ENCODE measurements around the gene HDAC11. TPM values are rescaled to one million over a fixed set of nuclear protein-coding genes. Genes with fewer than 3 reads are reported as not detected.

HDAC11 gene
- total and polyA plus RNA-seq, 4 donors = 12.3 to 17.3 (median 15.0) TPM

DNA sequence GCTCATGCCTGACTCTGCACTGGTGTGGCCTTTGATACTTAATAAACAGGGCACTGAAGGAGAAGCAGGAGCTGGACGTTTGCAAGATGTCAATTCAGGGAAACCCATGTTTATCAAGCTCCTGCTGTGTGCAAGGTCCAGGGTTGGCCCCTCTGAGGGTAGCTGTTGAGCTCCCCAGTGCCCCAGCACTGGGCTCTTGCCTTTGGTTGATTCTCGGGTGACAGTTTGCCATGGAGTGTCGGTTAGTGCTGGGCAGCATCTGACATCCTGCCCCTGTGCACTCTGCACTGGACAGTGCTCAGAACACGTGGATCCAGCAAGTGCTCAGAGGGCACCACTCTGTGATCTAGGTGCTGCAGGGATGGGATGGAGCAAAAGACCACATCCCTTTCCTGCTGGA lies 7.3 kb downstream of the HDAC11 start:
- H3K9me3 ChIP-seq (ENCODE audit: control insufficient read depth in 4 of 4, insufficient read depth in 3 of 4, low read length in 3 of 4) = peaks cover 0 to 6% (median 0%) of the 10 kb centered on the region in 4 donors
- no peak for DNase-seq

DNA sequence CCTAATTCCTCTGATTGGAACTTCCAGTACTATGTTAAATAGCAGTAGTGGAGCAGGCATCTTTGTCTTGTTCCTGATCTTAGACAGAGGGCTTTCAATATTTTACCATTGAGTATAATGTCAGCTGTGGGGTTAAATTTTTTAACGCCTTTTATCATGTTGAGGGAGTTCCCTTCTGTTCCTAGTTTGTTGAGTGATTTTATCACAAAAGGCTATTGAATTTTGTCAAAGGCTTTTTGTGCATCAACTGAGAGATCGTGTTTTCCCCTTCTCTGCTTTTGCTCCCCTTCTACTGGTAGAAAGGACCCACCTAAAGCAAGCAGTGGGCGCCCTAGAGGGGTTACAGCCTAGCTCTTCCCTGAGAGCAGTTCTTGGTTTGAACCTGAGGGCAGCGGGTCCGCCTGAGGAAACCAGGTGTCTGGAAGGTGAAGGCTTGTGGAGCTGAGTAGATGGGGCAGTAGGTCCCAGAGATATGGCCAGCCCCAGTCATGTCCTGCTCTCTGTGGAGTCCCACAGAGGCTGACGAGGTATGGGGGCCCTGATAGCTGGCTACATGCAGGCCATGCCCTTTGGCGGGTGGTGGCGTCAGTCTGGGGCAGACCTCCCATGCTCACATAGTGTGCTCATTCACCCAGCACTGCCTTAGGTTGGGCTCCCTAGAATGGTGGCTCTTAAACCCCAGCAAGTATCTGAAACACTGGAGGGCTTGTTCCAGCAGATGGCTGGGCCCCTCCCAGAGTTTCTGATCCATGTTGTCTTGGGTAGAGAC lies 11.3 kb downstream of the HDAC11 start:
- peaks cover 0 to 10% (median 6%) of the 10 kb centered on the region in 4 donors for H3K36me3 ChIP-seq (ENCODE audit: control insufficient read depth in 4 of 4, insufficient read depth in 4 of 4, low read length in 4 of 4)
- H3K9me3 ChIP-seq (ENCODE audit: control insufficient read depth in 4 of 4, insufficient read depth in 3 of 4, low read length in 3 of 4) = peaks cover 0 to 6% (median 0%) of the 10 kb centered on the region in 4 donors
- TF ChIP-seq, protein P1, sequence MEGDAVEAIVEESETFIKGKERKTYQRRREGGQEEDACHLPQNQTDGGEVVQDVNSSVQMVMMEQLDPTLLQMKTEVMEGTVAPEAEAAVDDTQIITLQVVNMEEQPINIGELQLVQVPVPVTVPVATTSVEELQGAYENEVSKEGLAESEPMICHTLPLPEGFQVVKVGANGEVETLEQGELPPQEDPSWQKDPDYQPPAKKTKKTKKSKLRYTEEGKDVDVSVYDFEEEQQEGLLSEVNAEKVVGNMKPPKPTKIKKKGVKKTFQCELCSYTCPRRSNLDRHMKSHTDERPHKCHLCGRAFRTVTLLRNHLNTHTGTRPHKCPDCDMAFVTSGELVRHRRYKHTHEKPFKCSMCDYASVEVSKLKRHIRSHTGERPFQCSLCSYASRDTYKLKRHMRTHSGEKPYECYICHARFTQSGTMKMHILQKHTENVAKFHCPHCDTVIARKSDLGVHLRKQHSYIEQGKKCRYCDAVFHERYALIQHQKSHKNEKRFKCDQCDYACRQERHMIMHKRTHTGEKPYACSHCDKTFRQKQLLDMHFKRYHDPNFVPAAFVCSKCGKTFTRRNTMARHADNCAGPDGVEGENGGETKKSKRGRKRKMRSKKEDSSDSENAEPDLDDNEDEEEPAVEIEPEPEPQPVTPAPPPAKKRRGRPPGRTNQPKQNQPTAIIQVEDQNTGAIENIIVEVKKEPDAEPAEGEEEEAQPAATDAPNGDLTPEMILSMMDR (IDR thresholded peaks at IDR 0.05; ENCODE audit: control extremely low read depth, extremely low read depth) = no peak
- H3K4me1 ChIP-seq (ENCODE audit: control insufficient read depth in 5 of 5, insufficient read depth in 5 of 5, low read length in 5 of 5) = peaks cover 0 to 1% (median 0%) of the 10 kb centered on the region in 5 donors
- no peak overlapping the region for H3K4me3 ChIP-seq
- H3K27ac ChIP-seq (ENCODE audit: low read depth in 1 of 2, low read length in 1 of 2) = no peak overlapping the region
- no peak for DNase-seq
- no peak for ATAC-seq (ENCODE audit: insufficient read depth, low FRiP score)
- no peak overlapping the region for H3K9ac ChIP-seq (ENCODE audit: insufficient read depth in 1 of 2, low read length in 2 of 2)
- 93 to 94% methylated on average over 8 of the region's 8 CpGs for WGBS, 2 donors
- no peaks in the 10 kb centered on the region for H3K27me3 ChIP-seq (ENCODE audit: control insufficient read depth in 3 of 3, insufficient read depth in 3 of 3, low read length in 2 of 3)

More for the DNA sequence above, 7.3 kb downstream of the HDAC11 start:
- WGBS, 2 donors = 79 to 80% methylated on average over 4 of the region's 4 CpGs
- peaks cover 0 to 14% (median 6%) of the 10 kb centered on the region in 5 donors for H3K4me1 ChIP-seq (ENCODE audit: control insufficient read depth in 5 of 5, insufficient read depth in 5 of 5, low read length in 5 of 5)
- no peak for ATAC-seq (ENCODE audit: insufficient read depth, low FRiP score)
- TF ChIP-seq, protein P1 (IDR thresholded peaks at IDR 0.05; ENCODE audit: control extremely low read depth, extremely low read depth) = no peak
- H3K36me3 ChIP-seq (ENCODE audit: control insufficient read depth in 4 of 4, insufficient read depth in 4 of 4, low read length in 4 of 4) = peaks cover 0 to 6% (median 0%) of the 10 kb centered on the region in 4 donors
- H3K27me3 ChIP-seq (ENCODE audit: control insufficient read depth in 3 of 3, insufficient read depth in 3 of 3, low read length in 2 of 3) = no peaks in the 10 kb centered on the region
- no peak overlapping the region for H3K4me3 ChIP-seq
- H3K27ac ChIP-seq (ENCODE audit: low read depth in 1 of 2, low read length in 1 of 2) = no peak overlapping the region
- H3K9ac ChIP-seq (ENCODE audit: insufficient read depth in 1 of 2, low read length in 2 of 2) = no peak overlapping the region

DNA sequence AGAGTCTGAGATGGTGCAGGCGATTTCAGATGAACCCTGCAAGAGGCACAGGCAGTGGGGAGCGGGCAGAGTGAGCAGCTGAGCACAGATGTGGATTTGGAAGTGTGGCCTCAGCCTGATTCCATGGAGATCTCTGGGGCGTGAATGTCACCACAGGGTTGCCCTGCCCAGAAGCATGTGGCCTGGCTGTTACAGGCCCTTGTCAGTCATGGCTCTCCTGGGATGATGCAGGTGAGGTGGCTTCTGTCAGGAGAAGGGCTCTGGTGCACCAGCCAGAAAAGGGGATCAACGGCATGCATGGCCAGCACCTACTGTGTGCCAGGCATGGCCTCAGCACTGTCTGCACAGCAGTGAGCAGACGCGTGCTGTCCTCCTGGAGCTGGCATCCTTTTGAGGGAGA lies 11.9 kb downstream of the HDAC11 start:
- Histone ChIP-seq H3K27me3 (ENCODE audit: control insufficient read depth in 3 of 3, insufficient read depth in 3 of 3, low read length in 2 of 3) (no peaks in the 10 kb centered on the region), H3K9ac (ENCODE audit: insufficient read depth in 1 of 2, low read length in 2 of 2) (no peak overlapping the region), H3K9me3 (ENCODE audit: control insufficient read depth in 4 of 4, insufficient read depth in 3 of 4, low read length in 3 of 4) (peaks cover 0 to 6% (median 0%) of the 10 kb centered on the region in 4 donors), H3K36me3 (ENCODE audit: control insufficient read depth in 4 of 4, insufficient read depth in 4 of 4, low read length in 4 of 4) (peaks cover 0 to 10% (median 6%) of the 10 kb centered on the region in 4 donors), H3K27ac (ENCODE audit: low read depth in 1 of 2, low read length in 1 of 2) (no peak overlapping the region), H3K4me3 (no peak overlapping the region), H3K4me1 (ENCODE audit: control insufficient read depth in 5 of 5, insufficient read depth in 5 of 5, low read length in 5 of 5) (peaks cover 0 to 5% (median 2%) of the 10 kb centered on the region in 5 donors)
- DNase-seq = no peak
- 93 to 98% methylated on average over 6 of the region's 6 CpGs for WGBS, 2 donors
- no peak for ATAC-seq (ENCODE audit: insufficient read depth, low FRiP score)
- TF ChIP-seq, protein P1 (IDR thresholded peaks at IDR 0.05; ENCODE audit: control extremely low read depth, extremely low read depth) = no peak

Measured in lung (tissue), 12 donors.